ENCODE measurements around the gene OPCML. TPM values are rescaled to one million over a fixed set of nuclear protein-coding genes. Genes with fewer than 3 reads are reported as not detected.

The OPCML gene
- polyA plus RNA-seq, 3 donors: not detected

GRCh38 chr11:133230431-133230830 lies 301.9 kb downstream of the OPCML start:
- H3K4me1 Mint-ChIP-seq: peaks cover 9% of the 10 kb centered on the region
- H3K4me3 Mint-ChIP-seq: peak overlapping the region in 1 of 2 donors; percentile 13
- intact Hi-C loops (cut with micrococcal nuclease): no loop called here
- peaks cover 0 to 20% (median 5%) of the 10 kb centered on the region in 7 donors for H3K9me3 Mint-ChIP-seq
- H3K27ac Mint-ChIP-seq: no peak overlapping the region
- Histone ChIP-seq H2AFZ (ENCODE audit: insufficient read depth, low read depth, low read length, poor library complexity, severe bottlenecking) (no peak overlapping the region), H3K36me3 (replicated peaks in 1 of 2; ENCODE audit: control insufficient read depth in 1 of 2, insufficient read depth in 2 of 2, low read length in 2 of 2) (no peaks in the 10 kb centered on the region), H3K4me2 (replicated peaks; ENCODE audit: extremely low read depth, low read length, poor library complexity, severe bottlenecking) (no peak overlapping the region), H3K4me1 (ENCODE audit: control insufficient read depth in 1 of 2, insufficient read depth in 2 of 2, low read length in 2 of 2) (peaks cover 6 to 14% of the 10 kb centered on the region in 2 donors), H3K4me3 (replicated peaks in 1 of 3; ENCODE audit: low read depth in 2 of 3, low read length in 3 of 3) (no peak overlapping the region), H3K27ac (ENCODE audit: low read depth in 1 of 2, low read length in 2 of 2) (no peak overlapping the region), H3K79me2 (ENCODE audit: insufficient read depth, low read length) (no peaks in the 10 kb centered on the region), H3K9me3 (replicated peaks in 1 of 2; ENCODE audit: control insufficient read depth in 1 of 2, insufficient read depth in 1 of 2, low read length in 2 of 2) (peaks cover 5 to 10% of the 10 kb centered on the region in 2 donors), H4K20me1 (ENCODE audit: insufficient read depth, low read length) (no peaks in the 10 kb centered on the region), H3K9ac (ENCODE audit: insufficient read depth, low read length, poor library complexity, severe bottlenecking) (no peak overlapping the region), H3K27me3 (ENCODE audit: control insufficient read depth in 2 of 2, insufficient read depth in 2 of 2, low read length in 2 of 2) (peaks cover 15 to 54% of the 10 kb centered on the region in 2 donors)
- DNase-seq: no peak
- H3K36me3 Mint-ChIP-seq: no peaks in the 10 kb centered on the region
- 97% methylated on average over 5 of the region's 5 CpGs for WGBS (ENCODE audit: insufficient coverage)
- peaks cover 11 to 37% (median 34%) of the 10 kb centered on the region in 3 donors for H3K27me3 Mint-ChIP-seq (ENCODE audit: low read depth in 3 of 3)
- TF ChIP-seq, protein P1, sequence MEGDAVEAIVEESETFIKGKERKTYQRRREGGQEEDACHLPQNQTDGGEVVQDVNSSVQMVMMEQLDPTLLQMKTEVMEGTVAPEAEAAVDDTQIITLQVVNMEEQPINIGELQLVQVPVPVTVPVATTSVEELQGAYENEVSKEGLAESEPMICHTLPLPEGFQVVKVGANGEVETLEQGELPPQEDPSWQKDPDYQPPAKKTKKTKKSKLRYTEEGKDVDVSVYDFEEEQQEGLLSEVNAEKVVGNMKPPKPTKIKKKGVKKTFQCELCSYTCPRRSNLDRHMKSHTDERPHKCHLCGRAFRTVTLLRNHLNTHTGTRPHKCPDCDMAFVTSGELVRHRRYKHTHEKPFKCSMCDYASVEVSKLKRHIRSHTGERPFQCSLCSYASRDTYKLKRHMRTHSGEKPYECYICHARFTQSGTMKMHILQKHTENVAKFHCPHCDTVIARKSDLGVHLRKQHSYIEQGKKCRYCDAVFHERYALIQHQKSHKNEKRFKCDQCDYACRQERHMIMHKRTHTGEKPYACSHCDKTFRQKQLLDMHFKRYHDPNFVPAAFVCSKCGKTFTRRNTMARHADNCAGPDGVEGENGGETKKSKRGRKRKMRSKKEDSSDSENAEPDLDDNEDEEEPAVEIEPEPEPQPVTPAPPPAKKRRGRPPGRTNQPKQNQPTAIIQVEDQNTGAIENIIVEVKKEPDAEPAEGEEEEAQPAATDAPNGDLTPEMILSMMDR (IDR thresholded peaks at IDR 0.05): no peak

GRCh38 chr11:133228471-133229329 lies 303.6 kb downstream of the OPCML start:
- 23% methylated on average over 21 of the region's 26 CpGs for WGBS (ENCODE audit: insufficient coverage)

More at GRCh38 chr11:133228471-133229329, 303.6 kb downstream of the OPCML start:
- H3K4me3 Mint-ChIP-seq: peak overlapping the region in 1 of 2 donors; percentile 61
- H3K27me3 Mint-ChIP-seq (ENCODE audit: low read depth in 3 of 3): peaks cover 11 to 37% (median 34%) of the 10 kb centered on the region in 3 donors
- Histone ChIP-seq H3K79me2 (ENCODE audit: insufficient read depth, low read length) (peaks cover 3% of the 10 kb centered on the region), H4K20me1 (ENCODE audit: insufficient read depth, low read length) (no peaks in the 10 kb centered on the region), H3K9me3 (replicated peaks in 1 of 2; ENCODE audit: control insufficient read depth in 1 of 2, insufficient read depth in 1 of 2, low read length in 2 of 2) (peaks cover 5 to 10% of the 10 kb centered on the region in 2 donors), H3K4me3 (replicated peaks in 1 of 3; ENCODE audit: low read depth in 2 of 3, low read length in 3 of 3) (peak overlapping the region in 1 of 3 experiments; percentile 32), H3K4me2 (replicated peaks; ENCODE audit: extremely low read depth, low read length, poor library complexity, severe bottlenecking) (peak overlapping the region; percentile 3), H3K36me3 (replicated peaks in 1 of 2; ENCODE audit: control insufficient read depth in 1 of 2, insufficient read depth in 2 of 2, low read length in 2 of 2) (no peaks in the 10 kb centered on the region), H3K9ac (ENCODE audit: insufficient read depth, low read length, poor library complexity, severe bottlenecking) (no peak overlapping the region), H3K4me1 (ENCODE audit: control insufficient read depth in 1 of 2, insufficient read depth in 2 of 2, low read length in 2 of 2) (peaks cover 18 to 27% of the 10 kb centered on the region in 2 donors), H3K27ac (ENCODE audit: low read depth in 1 of 2, low read length in 2 of 2) (no peak overlapping the region), H2AFZ (ENCODE audit: insufficient read depth, low read depth, low read length, poor library complexity, severe bottlenecking) (peak overlapping the region; percentile 72), H3K27me3 (ENCODE audit: control insufficient read depth in 2 of 2, insufficient read depth in 2 of 2, low read length in 2 of 2) (peaks cover 14 to 50% of the 10 kb centered on the region in 2 donors)
- H3K4me1 Mint-ChIP-seq: peaks cover 23% of the 10 kb centered on the region
- TF ChIP-seq, protein P1 (IDR thresholded peaks at IDR 0.05): no peak
- H3K27ac Mint-ChIP-seq: no peak overlapping the region
- H3K9me3 Mint-ChIP-seq: peaks cover 0 to 15% (median 3%) of the 10 kb centered on the region in 7 donors
- intact Hi-C loops (cut with micrococcal nuclease): no loop called here
- H3K36me3 Mint-ChIP-seq: peaks cover 0 to 1% of the 10 kb centered on the region in 2 donors
- DNase-seq: no peak
